Gastrocnemius medialis (tissue), 4 donors: ENCODE data around the gene LONP1. TPM values are rescaled to one million over a fixed set of nuclear protein-coding genes. Genes with fewer than 3 reads are reported as not detected.
A peak's percentile ranks its signal among the peaks of the same experiment; 100 is the strongest.

Experiments
- ATAC-seq, 2 donors: fragments of 150-250 bp; one replicate each; pipeline ENCODE4 v1.9.1; 2016
- DNase-seq, 2 donors: peaks; one replicate each; pipeline ENCODE4 v3.0.0-alpha.2; 2019
- H3K27ac ChIP-seq, 4 donors: fragments of 200-600 bp; sonication (generic); 1 replicate in 1 of 4; 2 replicates in 3 of 4; pipeline ENCODE4 v1.5.1; 2016 to 2018; ENCODE audit warnings: mild to moderate bottlenecking in 2 of 4, moderate library complexity in 1 of 4
- H3K27me3 ChIP-seq, 3 donors: fragments of 200-600 bp; sonication (generic) in 2 of 3; 1 replicate in 1 of 3; 2 replicates in 2 of 3; pipeline versions ENCODE4 v1.5.1 to v1.6.0; 2016 to 2019; ENCODE audit warnings: mild to moderate bottlenecking in 1 of 3, moderate library complexity in 1 of 3
- H3K36me3 ChIP-seq, 2 donors: fragments of 200-600 bp; sonication (generic) in 1 of 2; one replicate each; pipeline ENCODE4 v1.5.1; 2017 to 2018
- H3K4me1 ChIP-seq, 2 donors: fragments of 200-600 bp; sonication (generic) in 1 of 2; one replicate each; pipeline ENCODE4 v1.5.1; 2016 to 2017; ENCODE audit warnings: mild to moderate bottlenecking in 2 of 2
- H3K4me3 ChIP-seq, 4 donors: fragments of 200-600 bp; sonication (generic) in 3 of 4; 1 replicate in 1 of 4; 2 replicates in 3 of 4; pipeline ENCODE4 v1.5.1; 2016 to 2019; ENCODE audit warnings: mild to moderate bottlenecking in 2 of 4
- H3K9me3 ChIP-seq, 3 donors: fragments of 200-600 bp; sonication (generic) in 2 of 3; 1 replicate in 1 of 3; 2 replicates in 2 of 3; pipeline ENCODE4 v1.5.1; 2016 to 2019
- CTCF ChIP-seq, 5 experiments: fragments of 450-650 bp in 3 of 5; fragments of 200-600 bp in 2 of 5; sonication (generic) in 2 of 5; IDR thresholded peaks in 4 of 5; conservative IDR thresholded peaks in 1 of 5; 1 replicate in 4 of 5; 2 replicates in 1 of 5; pipeline ENCODE4 v1.5.1; 2016 to 2019; ENCODE audit warnings: antibody characterized with exemption in 5 of 5, mild to moderate bottlenecking in 3 of 5, moderate library complexity in 3 of 5
- POLR2A ChIP-seq, 2 donors: fragments of 450-650 bp; IDR thresholded peaks; one replicate each; pipeline ENCODE4 v1.6.1; 2017; ENCODE audit warnings: antibody characterized with exemption in 2 of 2, mild to moderate bottlenecking in 2 of 2, moderate library complexity in 2 of 2
- in situ Hi-C, 4 donors: fragments of 200-750 bp; cut with MboI; loops; one replicate each; pipeline versions ENCODE4 v1.15.0 to v1.8.0; 2017; ENCODE audit warnings: low sequenced_read_pairs in 4 of 4
- intact Hi-C: fragments of 100-400 bp; cut with DNase I; formaldehyde crosslinking; loops from one replicate; pipeline ENCODE4 v1.15.1; 2023; ENCODE audit warnings: low total_unique reads
- total RNA-seq, 4 donors: library from RNA; depleted of rRNA; stranded (reverse); fragments of >200 nt; gene quantifications; one replicate each; pipeline versions ENCODE4 v1.1.0 to v1.2.3, GENCODE V29; 2016

The LONP1 gene
- total RNA-seq, 4 donors from 2014 or later = 33.1 to 77.7 (median 70.4) TPM

GRCh38 chr19:5667751-5668271 is 52.1 kb downstream of the LONP1 start:
- TF ChIP-seq POLR2A (IDR thresholded peaks at IDR 0.05) (no peak), CTCF (IDR thresholded peaks at IDR 0.05 in 4 of 5, conservative IDR thresholded peaks at IDR 0.05 in 1 of 5) (no peak)
- no peak overlapping the region for H3K4me3 ChIP-seq
- no peaks in the 10 kb centered on the region for H3K27me3 ChIP-seq
- H3K4me1 ChIP-seq = peaks cover 0 to 9% of the 10 kb centered on the region in 2 donors
- ATAC-seq (no peak), DNase-seq (no peak)
- no peaks in the 10 kb centered on the region for H3K9me3 ChIP-seq
- in situ Hi-C loops = no loop called here
- intact Hi-C loops = no loop called here
- no peak overlapping the region for H3K27ac ChIP-seq
- H3K36me3 ChIP-seq = peaks cover 3 to 71% of the 10 kb centered on the region in 2 donors

GRCh38 chr19:5666921-5667610 is 52.9 kb downstream of the LONP1 start:
- DNase-seq (no peak), ATAC-seq (no peak)
- in situ Hi-C loops = no loop called here
- TF ChIP-seq POLR2A (IDR thresholded peaks at IDR 0.05) = no peak
- no peak for TF ChIP-seq CTCF (IDR thresholded peaks at IDR 0.05 in 4 of 5, conservative IDR thresholded peaks at IDR 0.05 in 1 of 5)
- H3K4me1 ChIP-seq = peaks cover 0 to 9% of the 10 kb centered on the region in 2 donors
- no peaks in the 10 kb centered on the region for H3K27me3 ChIP-seq
- H3K4me3 ChIP-seq = no peak overlapping the region
- H3K9me3 ChIP-seq = no peaks in the 10 kb centered on the region
- no peak overlapping the region for H3K27ac ChIP-seq
- intact Hi-C loops = no loop called here
- H3K36me3 ChIP-seq = peaks cover 3 to 79% of the 10 kb centered on the region in 2 donors

GRCh38 chr19:5665781-5666513 is 54.0 kb downstream of the LONP1 start:
- TF ChIP-seq POLR2A (IDR thresholded peaks at IDR 0.05) = no peak
- TF ChIP-seq CTCF (IDR thresholded peaks at IDR 0.05 in 4 of 5, conservative IDR thresholded peaks at IDR 0.05 in 1 of 5) = no peak
- H3K4me3 ChIP-seq = no peak overlapping the region
- no peaks in the 10 kb centered on the region for H3K27me3 ChIP-seq
- no peak for DNase-seq
- H3K27ac ChIP-seq = peak overlapping the region in 2 of 4 donors; percentile 49 to 76
- ATAC-seq = no peak
- in situ Hi-C loops = no loop called here
- intact Hi-C loops = no loop called here
- H3K9me3 ChIP-seq = no peaks in the 10 kb centered on the region
- H3K4me1 ChIP-seq = peaks cover 0 to 9% of the 10 kb centered on the region in 2 donors
- H3K36me3 ChIP-seq = peaks cover 3 to 90% of the 10 kb centered on the region in 2 donors

DNA sequence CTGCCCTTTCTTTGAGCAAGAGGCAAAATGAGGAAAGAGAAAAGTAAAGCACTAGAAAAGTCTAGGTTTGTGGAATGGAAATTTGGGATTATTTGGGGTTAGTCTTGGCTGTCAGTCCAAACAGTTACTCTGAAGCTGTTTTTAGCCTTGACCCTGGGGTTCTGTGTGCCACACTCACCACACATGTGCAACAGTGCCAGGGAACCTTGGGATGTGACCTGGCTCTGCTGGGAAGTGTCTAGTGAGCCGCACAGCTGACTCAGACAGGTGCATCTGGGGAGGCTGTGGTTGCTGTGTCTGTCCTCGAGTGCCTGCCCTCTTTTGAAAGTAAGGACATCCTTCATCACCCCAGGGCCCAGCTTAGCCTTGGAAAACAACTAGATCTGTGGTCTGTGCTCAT is 55.4 kb downstream of the LONP1 start:
- Histone ChIP-seq H3K27me3 (no peaks in the 10 kb centered on the region), H3K9me3 (no peaks in the 10 kb centered on the region), H3K36me3 (peaks cover 3 to 100% of the 10 kb centered on the region in 2 donors), H3K4me3 (no peak overlapping the region), H3K4me1 (peaks cover 0 to 9% of the 10 kb centered on the region in 2 donors), H3K27ac (peak overlapping the region; percentile 50 to 76 (median 68))
- in situ Hi-C loops = no loop called here
- TF ChIP-seq CTCF (IDR thresholded peaks at IDR 0.05 in 4 of 5, conservative IDR thresholded peaks at IDR 0.05 in 1 of 5) (no peak), POLR2A (IDR thresholded peaks at IDR 0.05) (no peak)
- intact Hi-C loops = no loop called here
- ATAC-seq (peak; percentile 76 to 89), DNase-seq (peak; percentile 60 to 67)
